HG03439 (cell line): ENCODE measurements around the gene TGFBR1.
"Not testable (repeated sequence)": the region's sequence is repeated elsewhere in the genome, so short reads cannot be mapped to it uniquely, and the experiment has no call there.

Experiments
- ATAC-seq: cut with Tn5 transposase; IDR thresholded peaks from one replicate; pipeline ENCODE4 v1.9.1; 2021; ENCODE audit warnings: mild to moderate bottlenecking, moderate library complexity; ENCODE audit not compliant: unreplicated experiment

TGFBR1 gene

GRCh38 chr9:99184475-99185347, 79.8 kb downstream of the TGFBR1 start:
- ATAC-seq = no peak

GRCh38 chr9:99185348-99185632, 80.4 kb downstream of the TGFBR1 start:
- no peak for ATAC-seq

- no peak for ATAC-seq
Measured at GRCh38 chr9:99185934-99186333, 81.0 kb downstream of the TGFBR1 start.

GRCh38 chr9:99187311-99187710, 82.4 kb downstream of the TGFBR1 start:
- ATAC-seq = no peak

- ATAC-seq = no peak
Measured at GRCh38 chr9:99189186-99189585, 84.3 kb downstream of the TGFBR1 start.

- ATAC-seq = no peak
Measured at GRCh38 chr9:99189887-99190596, 85.1 kb downstream of the TGFBR1 start.

- ATAC-seq = no peak
Measured at GRCh38 chr9:99190597-99191283, 85.8 kb downstream of the TGFBR1 start.

- no peak for ATAC-seq
Measured at GRCh38 chr9:99192786-99193465, 88.0 kb downstream of the TGFBR1 start.

- ATAC-seq = no peak
Measured at GRCh38 chr9:99193466-99193821, 88.5 kb downstream of the TGFBR1 start.

- not testable (repeated sequence) for ATAC-seq
Measured at GRCh38 chr9:99196484-99196883, 91.6 kb downstream of the TGFBR1 start.

GRCh38 chr9:99197124-99197630, 92.3 kb downstream of the TGFBR1 start:
- no peak for ATAC-seq

- ATAC-seq = no peak
Measured at GRCh38 chr9:99197987-99198386, 93.1 kb downstream of the TGFBR1 start.

GRCh38 chr9:99199938-99200539, 95.1 kb downstream of the TGFBR1 start:
- no peak for ATAC-seq

GRCh38 chr9:99201603-99202002, 96.7 kb downstream of the TGFBR1 start:
- no peak for ATAC-seq
